Fibroblast of villous mesenchyme (primary cell): ENCODE results near the gene AKT1. TPM values are rescaled to one million over a fixed set of nuclear protein-coding genes. Genes with fewer than 3 reads are reported as not detected.

ENCODE experiments used
- DNase-seq: peaks from one replicate; pipeline ENCODE4 v3.0.0-alpha.2; 2010; ENCODE audit warnings: low read depth
- H3K4me3 ChIP-seq: 2 replicates; pipeline ENCODE4 v1.5.1; 2011; ENCODE audit warnings: low read depth, mild to moderate bottlenecking, low read length
- CTCF ChIP-seq: IDR thresholded peaks from 2 replicates; pipeline ENCODE4 v1.5.1; 2012; ENCODE audit warnings: low read depth, mild to moderate bottlenecking, low read length; ENCODE audit not compliant: insufficient read depth
- total RNA-seq: library from RNA; depleted of rRNA; stranded (reverse); fragments of >200 nt; gene quantifications from 2 replicates; pipeline ENCODE4 v1.2.3, GENCODE V29; 2012

The AKT1 gene
- total RNA-seq, 1 donor, result 233 TPM

GRCh38 chr14:104734991-104735779, 60.4 kb downstream of the AKT1 start:
- DNase-seq, result no peak
- no peak for TF ChIP-seq CTCF
- no peak overlapping the region for H3K4me3 ChIP-seq

GRCh38 chr14:104734601-104734990, 61.0 kb downstream of the AKT1 start:
- no peak overlapping the region for H3K4me3 ChIP-seq
- TF ChIP-seq CTCF, result no peak
- no peak for DNase-seq

GRCh38 chr14:104734051-104734587, 61.4 kb downstream of the AKT1 start:
- no peak for DNase-seq

GRCh38 chr14:104732931-104733681, 62.4 kb downstream of the AKT1 start:
- H3K4me3 ChIP-seq, result no peak overlapping the region
- no peak for TF ChIP-seq CTCF
- DNase-seq, result no peak

More at GRCh38 chr14:104734051-104734587, 61.4 kb downstream of the AKT1 start:
- TF ChIP-seq CTCF, result no peak
- no peak overlapping the region for H3K4me3 ChIP-seq

GRCh38 chr14:104732355-104732804, 63.2 kb downstream of the AKT1 start:
- no peak for TF ChIP-seq CTCF
- DNase-seq, result no peak
- no peak overlapping the region for H3K4me3 ChIP-seq

- no peak for DNase-seq
- H3K4me3 ChIP-seq, result no peak overlapping the region
- peak; percentile 48 for TF ChIP-seq CTCF
These were observed 63.9 kb downstream of the AKT1 start for GRCh38 chr14:104731320-104732294.
